ENCODE measurements around the gene FAM184A. TPM values are rescaled to one million over a fixed set of nuclear protein-coding genes. Genes with fewer than 3 reads are reported as not detected.
A peak's percentile ranks its signal among the peaks of the same experiment; 100 is the strongest.

Gene FAM184A
- total RNA-seq, 2 experiments from 2014 or later: 13.5 to 14.0 TPM

DNA sequence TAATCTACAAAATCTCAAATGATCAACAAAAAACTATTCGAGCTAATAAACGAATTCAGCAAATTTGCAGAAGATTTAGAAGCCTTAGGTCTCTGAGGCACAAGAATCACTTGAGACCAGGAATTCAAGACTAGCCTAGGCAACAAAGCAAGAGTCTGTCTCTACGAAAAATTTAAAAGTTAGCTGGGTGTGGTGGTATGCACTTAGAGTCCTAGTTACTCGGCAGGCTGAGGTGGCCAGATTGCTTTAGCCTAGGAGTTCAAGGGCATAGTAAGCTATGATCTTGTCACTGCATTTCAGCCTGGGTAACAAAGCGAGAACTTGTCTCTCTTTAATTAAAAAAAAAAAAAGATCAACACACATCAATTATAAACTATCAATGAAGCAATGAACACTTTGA is 34.2 kb downstream of the FAM184A start:
- CTCF ChIA-PET: interaction anchor here (1.2 kb wide), 1 partner anchor 58 kb away, joined by 4 read pairs; no protein-coding TSS in a partner anchor
- no peaks in the 10 kb centered on the region for H3K27me3 Mint-ChIP-seq (ENCODE audit: low read depth)
- peaks cover 32% of the 10 kb centered on the region for H3K4me1 Mint-ChIP-seq (ENCODE audit: low read depth)
- no peaks in the 10 kb centered on the region for H3K9me3 Mint-ChIP-seq
- H3K4me3 Mint-ChIP-seq: no peak overlapping the region
- H3K27ac Mint-ChIP-seq: no peak overlapping the region
- intact Hi-C loops (cut with micrococcal nuclease): no loop called here
- H3K36me3 Mint-ChIP-seq (ENCODE audit: low read depth): peaks cover 2% of the 10 kb centered on the region
- no peak for DNase-seq

GRCh38 chr6:119043783-119044182 is 34.7 kb downstream of the FAM184A start:
- Mint-ChIP-seq H3K36me3 (ENCODE audit: low read depth) (peaks cover 2% of the 10 kb centered on the region), H3K4me1 (ENCODE audit: low read depth) (peaks cover 32% of the 10 kb centered on the region), H3K27ac (no peak overlapping the region), H3K9me3 (no peaks in the 10 kb centered on the region), H3K27me3 (ENCODE audit: low read depth) (no peaks in the 10 kb centered on the region), H3K4me3 (no peak overlapping the region)
- DNase-seq: no peak
- CTCF ChIA-PET: interaction anchor here (1.2 kb wide), 1 partner anchor 58 kb away, joined by 4 read pairs; no protein-coding TSS in a partner anchor
- intact Hi-C loops (cut with micrococcal nuclease): loop anchor here (1.0 kb wide), 2 partner anchors 9 to 33 kb away; no protein-coding TSS in a partner anchor

- Mint-ChIP-seq H3K9me3 (no peaks in the 10 kb centered on the region), H3K36me3 (ENCODE audit: low read depth) (peaks cover 2% of the 10 kb centered on the region), H3K27ac (no peak overlapping the region), H3K4me1 (ENCODE audit: low read depth) (peaks cover 32% of the 10 kb centered on the region), H3K4me3 (no peak overlapping the region), H3K27me3 (ENCODE audit: low read depth) (no peaks in the 10 kb centered on the region)
- peak; percentile 28 for DNase-seq
- intact Hi-C loops (cut with micrococcal nuclease): loop anchor here (1.0 kb wide), 2 partner anchors 9 to 33 kb away; no protein-coding TSS in a partner anchor
- CTCF ChIA-PET: interaction anchor here (1.2 kb wide), 1 partner anchor 57 kb away, joined by 4 read pairs; no protein-coding TSS in a partner anchor
Measured at GRCh38 chr6:119043265-119043664, 35.2 kb downstream of the FAM184A start.

DNA sequence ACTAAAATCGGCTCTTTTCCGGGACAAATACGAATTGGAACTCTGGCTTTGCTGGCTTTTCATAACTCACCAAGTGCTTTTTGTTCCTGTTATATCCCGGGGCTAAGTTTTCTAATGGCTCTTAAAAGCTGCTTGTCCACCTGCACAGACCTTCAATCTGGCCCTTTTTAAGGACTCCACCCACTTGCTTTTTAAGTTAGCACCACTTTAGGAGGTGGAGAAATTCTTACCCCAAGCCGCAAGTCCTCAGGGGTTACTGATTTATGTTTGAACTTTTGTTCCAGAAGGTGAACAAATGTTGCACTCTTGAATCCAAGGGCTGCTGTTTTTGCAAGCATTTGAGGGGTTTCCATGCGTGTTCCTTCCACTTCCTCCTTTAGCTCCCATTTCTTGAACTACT is 37.8 kb downstream of the FAM184A start:
- intact Hi-C loops (cut with micrococcal nuclease): no loop called here
- Mint-ChIP-seq H3K27ac (no peak overlapping the region), H3K27me3 (ENCODE audit: low read depth) (no peaks in the 10 kb centered on the region), H3K9me3 (no peaks in the 10 kb centered on the region), H3K4me1 (ENCODE audit: low read depth) (peaks cover 18% of the 10 kb centered on the region), H3K36me3 (ENCODE audit: low read depth) (peaks cover 2% of the 10 kb centered on the region), H3K4me3 (no peak overlapping the region)
- CTCF ChIA-PET: interaction anchor here (0.6 kb wide), 1 partner anchor 154 kb away, joined by 3 read pairs; no protein-coding TSS in a partner anchor
- no peak for DNase-seq

GRCh38 chr6:119040229-119040628 is 38.2 kb downstream of the FAM184A start:
- Mint-ChIP-seq H3K4me3 (no peak overlapping the region), H3K27ac (no peak overlapping the region), H3K36me3 (ENCODE audit: low read depth) (peaks cover 2% of the 10 kb centered on the region), H3K4me1 (ENCODE audit: low read depth) (peaks cover 16% of the 10 kb centered on the region), H3K27me3 (ENCODE audit: low read depth) (no peaks in the 10 kb centered on the region), H3K9me3 (no peaks in the 10 kb centered on the region)
- CTCF ChIA-PET: no interaction called here
- DNase-seq: no peak
- intact Hi-C loops (cut with micrococcal nuclease): no loop called here

GRCh38 chr6:119037941-119038623 is 40.4 kb downstream of the FAM184A start:
- H3K27me3 Mint-ChIP-seq (ENCODE audit: low read depth): no peaks in the 10 kb centered on the region
- DNase-seq: no peak
- H3K4me1 Mint-ChIP-seq (ENCODE audit: low read depth): peaks cover 6% of the 10 kb centered on the region
- H3K9me3 Mint-ChIP-seq: no peaks in the 10 kb centered on the region
- CTCF ChIA-PET: no interaction called here
- peaks cover 2% of the 10 kb centered on the region for H3K36me3 Mint-ChIP-seq (ENCODE audit: low read depth)
- H3K4me3 Mint-ChIP-seq: no peak overlapping the region
- intact Hi-C loops (cut with micrococcal nuclease): no loop called here
- H3K27ac Mint-ChIP-seq: no peak overlapping the region

GRCh38 chr6:119037264-119037663 is 41.2 kb downstream of the FAM184A start:
- Mint-ChIP-seq H3K27me3 (ENCODE audit: low read depth) (no peaks in the 10 kb centered on the region), H3K36me3 (ENCODE audit: low read depth) (peaks cover 2% of the 10 kb centered on the region), H3K4me1 (ENCODE audit: low read depth) (no peaks in the 10 kb centered on the region), H3K27ac (no peak overlapping the region), H3K9me3 (no peaks in the 10 kb centered on the region), H3K4me3 (no peak overlapping the region)
- intact Hi-C loops (cut with micrococcal nuclease): no loop called here
- no peak for DNase-seq
- CTCF ChIA-PET: no interaction called here

- CTCF ChIA-PET: no interaction called here
- Mint-ChIP-seq H3K9me3 (no peaks in the 10 kb centered on the region), H3K27ac (no peak overlapping the region), H3K4me1 (ENCODE audit: low read depth) (no peaks in the 10 kb centered on the region), H3K4me3 (no peak overlapping the region), H3K27me3 (ENCODE audit: low read depth) (no peaks in the 10 kb centered on the region), H3K36me3 (ENCODE audit: low read depth) (peaks cover 2% of the 10 kb centered on the region)
- no peak for DNase-seq
- intact Hi-C loops (cut with micrococcal nuclease): no loop called here
Measured at GRCh38 chr6:119036081-119036480, 42.4 kb downstream of the FAM184A start.

- no peak overlapping the region for H3K4me3 Mint-ChIP-seq
- intact Hi-C loops (cut with micrococcal nuclease): no loop called here
- no peaks in the 10 kb centered on the region for H3K4me1 Mint-ChIP-seq (ENCODE audit: low read depth)
- no peak for DNase-seq
- no peaks in the 10 kb centered on the region for H3K27me3 Mint-ChIP-seq (ENCODE audit: low read depth)
- CTCF ChIA-PET: no interaction called here
- H3K36me3 Mint-ChIP-seq (ENCODE audit: low read depth): no peaks in the 10 kb centered on the region
- no peaks in the 10 kb centered on the region for H3K9me3 Mint-ChIP-seq
- H3K27ac Mint-ChIP-seq: no peak overlapping the region
Measured at GRCh38 chr6:119035459-119035858, 43.0 kb downstream of the FAM184A start.

DNA sequence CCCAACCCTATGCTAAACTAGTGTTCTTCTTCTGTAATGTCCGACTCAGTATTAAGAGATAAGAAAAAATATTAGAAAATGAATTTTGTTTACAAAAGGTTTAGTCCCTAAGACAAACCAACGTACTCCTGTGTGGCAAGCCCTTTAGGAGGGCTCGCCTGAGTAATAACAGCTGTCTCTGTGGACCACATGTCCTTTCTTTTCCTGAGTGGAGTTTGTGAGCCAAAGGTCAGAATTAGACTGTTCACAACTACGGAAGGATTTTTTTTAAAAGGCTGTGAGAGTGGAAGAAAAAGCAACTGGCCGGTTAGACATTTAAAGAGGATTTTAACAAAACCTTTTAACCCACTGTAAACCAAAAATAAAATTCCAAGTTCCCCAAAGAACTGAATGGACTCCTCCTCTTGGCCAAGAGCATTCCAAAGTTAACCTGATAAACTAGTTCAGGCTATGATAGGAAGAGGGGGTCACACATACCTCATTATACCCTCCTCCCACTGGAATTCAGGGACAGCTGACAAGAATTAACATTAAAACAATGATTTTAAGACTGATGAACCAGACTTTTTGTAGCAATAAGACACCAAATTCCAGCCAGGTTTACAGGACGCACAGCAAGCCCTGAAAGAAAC is 43.5 kb downstream of the FAM184A start:
- intact Hi-C loops (cut with micrococcal nuclease): no loop called here

DNA sequence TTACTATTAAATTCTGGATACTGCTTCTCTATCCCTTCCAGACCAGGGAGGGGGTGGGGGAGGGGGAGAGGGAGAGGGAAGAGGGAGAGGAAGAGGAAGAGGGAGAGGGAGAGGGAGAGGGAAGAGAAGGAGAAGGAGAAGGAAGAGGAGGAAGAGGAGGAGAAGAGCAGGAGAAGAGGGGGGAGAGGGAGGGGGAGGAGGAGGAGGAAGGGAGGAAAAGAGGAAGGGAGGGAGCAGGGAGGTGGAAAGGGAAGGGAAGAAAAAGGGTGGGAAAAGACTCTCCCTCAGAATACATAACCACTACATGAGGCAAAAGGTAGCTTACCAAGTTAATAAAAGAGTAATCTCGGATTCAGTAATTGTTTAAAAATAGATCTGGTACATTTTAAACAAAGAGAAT is 46.0 kb downstream of the FAM184A start:
- no peak for DNase-seq
- H3K4me3 Mint-ChIP-seq: no peak overlapping the region
- intact Hi-C loops (cut with micrococcal nuclease): no loop called here
- CTCF ChIA-PET: interaction anchor here (0.9 kb wide), 1 partner anchor 45 kb away, joined by 3 read pairs; no protein-coding TSS in a partner anchor
- no peaks in the 10 kb centered on the region for H3K36me3 Mint-ChIP-seq (ENCODE audit: low read depth)
- no peaks in the 10 kb centered on the region for H3K27me3 Mint-ChIP-seq (ENCODE audit: low read depth)
- H3K27ac Mint-ChIP-seq: no peak overlapping the region
- no peaks in the 10 kb centered on the region for H3K9me3 Mint-ChIP-seq
- no peaks in the 10 kb centered on the region for H3K4me1 Mint-ChIP-seq (ENCODE audit: low read depth)

More for the DNA sequence above, 43.5 kb downstream of the FAM184A start:
- CTCF ChIA-PET: no interaction called here
- no peak for DNase-seq
- H3K9me3 Mint-ChIP-seq: no peaks in the 10 kb centered on the region
- H3K4me1 Mint-ChIP-seq (ENCODE audit: low read depth): no peaks in the 10 kb centered on the region
- no peaks in the 10 kb centered on the region for H3K36me3 Mint-ChIP-seq (ENCODE audit: low read depth)
- H3K27me3 Mint-ChIP-seq (ENCODE audit: low read depth): no peaks in the 10 kb centered on the region
- H3K4me3 Mint-ChIP-seq: no peak overlapping the region
- no peak overlapping the region for H3K27ac Mint-ChIP-seq

DNA sequence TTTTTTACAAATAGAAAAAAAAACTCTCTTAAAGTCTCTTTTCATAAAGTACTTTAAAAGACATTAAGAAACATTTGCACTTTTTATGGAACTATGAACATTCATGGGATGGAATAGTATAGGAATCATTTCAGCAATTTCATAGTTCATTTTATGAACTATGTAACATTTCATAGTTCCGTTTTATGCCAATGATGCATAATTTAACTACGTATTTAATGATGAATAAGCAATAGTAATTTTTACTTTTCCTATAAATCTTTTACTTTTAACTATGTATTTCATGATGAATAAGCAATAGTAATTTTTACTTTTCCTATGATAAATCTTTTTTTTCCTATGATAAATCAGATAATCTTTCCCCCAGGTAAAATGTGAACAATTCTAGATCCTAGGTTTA is 47.7 kb downstream of the FAM184A start:
- no peaks in the 10 kb centered on the region for H3K9me3 Mint-ChIP-seq
- intact Hi-C loops (cut with micrococcal nuclease): no loop called here
- DNase-seq: no peak
- no peaks in the 10 kb centered on the region for H3K4me1 Mint-ChIP-seq (ENCODE audit: low read depth)
- no peak overlapping the region for H3K27ac Mint-ChIP-seq
- H3K27me3 Mint-ChIP-seq (ENCODE audit: low read depth): no peaks in the 10 kb centered on the region
- CTCF ChIA-PET: no interaction called here
- H3K4me3 Mint-ChIP-seq: no peak overlapping the region
- H3K36me3 Mint-ChIP-seq (ENCODE audit: low read depth): no peaks in the 10 kb centered on the region

- H3K27ac Mint-ChIP-seq: no peak overlapping the region
- H3K27me3 Mint-ChIP-seq (ENCODE audit: low read depth): no peaks in the 10 kb centered on the region
- no peaks in the 10 kb centered on the region for H3K9me3 Mint-ChIP-seq
- CTCF ChIA-PET: interaction anchor here (1.2 kb wide), 1 partner anchor 83 kb away, joined by 3 read pairs; no protein-coding TSS in a partner anchor
- intact Hi-C loops (cut with micrococcal nuclease): no loop called here
- H3K4me1 Mint-ChIP-seq (ENCODE audit: low read depth): no peaks in the 10 kb centered on the region
- no peaks in the 10 kb centered on the region for H3K36me3 Mint-ChIP-seq (ENCODE audit: low read depth)
- no peak for DNase-seq
- H3K4me3 Mint-ChIP-seq: no peak overlapping the region
Measured at GRCh38 chr6:119028091-119028490, 50.4 kb downstream of the FAM184A start.

All from activated naive CD4-positive, alpha-beta T cell treated with anti-CD3 and anti-CD28 coated beads for 36 hours (primary cell).